Fibroblast of lung (primary cell): ENCODE data around the gene HNRNPA3.

Source experiments
- EZH2 ChIP-seq: IDR thresholded peaks from 2 replicates; pipeline ENCODE4 v1.5.1; 2012; ENCODE audit warnings: low read length, control low read depth, mild to moderate bottlenecking; ENCODE audit errors: missing control alignments
- TF ChIP-seq, protein P1 (sequence below), 2 donors: IDR thresholded peaks in 1 of 2; conservative IDR thresholded peaks in 1 of 2; 1 replicate in 1 of 2; 2 replicates in 1 of 2; pipeline ENCODE4 v1.5.1; 2011 to 2012; ENCODE audit warnings: low read length in 2 of 2, control low read depth in 1 of 2, inconsistent platforms in 1 of 2, low read depth in 1 of 2, mild to moderate bottlenecking in 1 of 2

DNA sequence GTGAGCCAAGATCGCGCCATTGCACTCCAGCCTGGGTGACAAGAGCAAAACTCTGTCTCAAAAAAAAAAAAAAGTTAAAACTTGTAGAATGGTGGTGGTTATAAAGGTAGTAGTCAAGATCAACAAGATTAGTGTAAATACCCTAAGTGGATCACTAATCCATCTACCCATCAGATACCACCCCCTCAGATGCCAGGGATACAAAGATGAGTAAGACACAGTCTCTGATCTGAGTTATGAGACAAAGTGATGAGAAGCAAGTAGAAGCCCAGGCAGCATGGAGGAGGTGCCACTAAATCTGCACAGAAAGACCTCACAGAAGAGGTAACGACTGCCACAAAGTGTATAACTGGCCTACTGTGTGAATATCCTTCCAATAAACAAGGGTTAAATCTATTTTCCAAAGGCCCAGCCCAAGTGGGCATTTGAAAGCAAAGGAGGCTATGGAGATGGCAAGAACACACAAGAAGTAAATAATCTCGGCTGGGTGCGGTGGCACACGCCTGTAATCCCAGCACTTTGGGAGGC lies 31.7 kb downstream of the HNRNPA3 start:
- TF ChIP-seq, protein P1, sequence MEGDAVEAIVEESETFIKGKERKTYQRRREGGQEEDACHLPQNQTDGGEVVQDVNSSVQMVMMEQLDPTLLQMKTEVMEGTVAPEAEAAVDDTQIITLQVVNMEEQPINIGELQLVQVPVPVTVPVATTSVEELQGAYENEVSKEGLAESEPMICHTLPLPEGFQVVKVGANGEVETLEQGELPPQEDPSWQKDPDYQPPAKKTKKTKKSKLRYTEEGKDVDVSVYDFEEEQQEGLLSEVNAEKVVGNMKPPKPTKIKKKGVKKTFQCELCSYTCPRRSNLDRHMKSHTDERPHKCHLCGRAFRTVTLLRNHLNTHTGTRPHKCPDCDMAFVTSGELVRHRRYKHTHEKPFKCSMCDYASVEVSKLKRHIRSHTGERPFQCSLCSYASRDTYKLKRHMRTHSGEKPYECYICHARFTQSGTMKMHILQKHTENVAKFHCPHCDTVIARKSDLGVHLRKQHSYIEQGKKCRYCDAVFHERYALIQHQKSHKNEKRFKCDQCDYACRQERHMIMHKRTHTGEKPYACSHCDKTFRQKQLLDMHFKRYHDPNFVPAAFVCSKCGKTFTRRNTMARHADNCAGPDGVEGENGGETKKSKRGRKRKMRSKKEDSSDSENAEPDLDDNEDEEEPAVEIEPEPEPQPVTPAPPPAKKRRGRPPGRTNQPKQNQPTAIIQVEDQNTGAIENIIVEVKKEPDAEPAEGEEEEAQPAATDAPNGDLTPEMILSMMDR (conservative IDR thresholded peaks at IDR 0.05 in 1 of 2, IDR thresholded peaks at IDR 0.05 in 1 of 2; ENCODE audit: low read depth in 1 of 2, low read length in 2 of 2) = no peak
- no peak for TF ChIP-seq EZH2
